Upper lobe of right lung (tissue), 1 donor: Measurements from ENCODE around the gene NTM. TPM values are rescaled to one million over a fixed set of nuclear protein-coding genes. Genes with fewer than 3 reads are reported as not detected.

ENCODE experiments used
- ATAC-seq: fragments of 200-7000 bp; cut with Tn5 transposase; one replicate; pipeline ENCODE4 v1.9.1; 2020; ENCODE audit warnings: mild to moderate bottlenecking, moderate library complexity
- DNase-seq: peaks from one replicate; pipeline ENCODE4 v3.0.0-alpha.2; 2020
- H3K27ac ChIP-seq: fragments of 200-600 bp; one replicate; pipeline ENCODE4 v1.8.0; 2022
- H3K27me3 ChIP-seq: fragments of 200-600 bp; one replicate; pipeline ENCODE4 v1.8.0; 2022; ENCODE audit warnings: mild to moderate bottlenecking
- H3K36me3 ChIP-seq: fragments of 200-600 bp; one replicate; pipeline ENCODE4 v1.8.0; 2022
- H3K4me1 ChIP-seq: fragments of 200-600 bp; one replicate; pipeline ENCODE4 v1.8.0; 2022
- H3K4me3 ChIP-seq: fragments of 200-600 bp; one replicate; pipeline ENCODE4 v1.8.0; 2022; ENCODE audit warnings: mild to moderate bottlenecking
- H3K9me3 ChIP-seq: fragments of 200-600 bp; one replicate; pipeline ENCODE4 v1.8.0; 2022
- intact Hi-C: fragments of 100-400 bp; cut with DNase I; formaldehyde crosslinking; loops from one replicate; pipeline ENCODE4 v1.11.0; 2022
- total RNA-seq: library from RNA; stranded (reverse); fragmentation: NEBNext Ultra II Directional; extraction: Animal tissue kit (Norgen Biotek cat#: 25700); gene quantifications from one replicate; pipeline ENCODE4 v1.2.1, GENCODE V29; 2021
- TF ChIP-seq, protein P1 (sequence below): fragments of 200-600 bp; IDR thresholded peaks from one replicate; pipeline ENCODE4 v1.8.0; 2022; ENCODE audit warnings: antibody characterized with exemption
- donor health status: DM: no; HTN: yes; CAD: no; lungs with severe emphysema.

The NTM gene
- total RNA-seq, 1 donor from 2014 or later = 3.7 TPM

DNA sequence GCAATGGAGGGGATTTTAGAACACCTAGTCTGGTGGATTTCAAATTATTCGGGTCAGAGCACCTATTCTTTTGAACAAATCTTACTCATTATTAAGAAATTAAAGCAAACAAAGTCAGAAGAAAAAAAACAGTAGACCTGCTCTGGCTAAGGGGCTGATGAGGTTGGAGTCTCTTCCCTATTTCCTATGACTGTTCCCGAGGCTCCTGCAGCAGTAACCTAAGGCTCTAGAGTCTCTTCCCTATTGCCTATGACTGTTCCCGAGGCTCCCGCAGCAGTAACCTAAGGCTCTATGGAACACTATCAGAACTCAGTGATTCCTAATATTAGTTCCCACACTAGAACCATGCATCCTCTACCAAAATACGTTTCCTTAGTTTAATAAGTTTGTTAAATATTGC lies 607.9 kb downstream of the NTM start:
- Histone ChIP-seq H3K36me3 (no peaks in the 10 kb centered on the region), H3K9me3 (no peaks in the 10 kb centered on the region), H3K4me1 (no peaks in the 10 kb centered on the region), H3K27ac (no peak overlapping the region), H3K27me3 (no peaks in the 10 kb centered on the region), H3K4me3 (no peak overlapping the region)
- intact Hi-C loops = no loop called here
- DNase-seq = no peak
- ATAC-seq = no peak
- TF ChIP-seq, protein P1, sequence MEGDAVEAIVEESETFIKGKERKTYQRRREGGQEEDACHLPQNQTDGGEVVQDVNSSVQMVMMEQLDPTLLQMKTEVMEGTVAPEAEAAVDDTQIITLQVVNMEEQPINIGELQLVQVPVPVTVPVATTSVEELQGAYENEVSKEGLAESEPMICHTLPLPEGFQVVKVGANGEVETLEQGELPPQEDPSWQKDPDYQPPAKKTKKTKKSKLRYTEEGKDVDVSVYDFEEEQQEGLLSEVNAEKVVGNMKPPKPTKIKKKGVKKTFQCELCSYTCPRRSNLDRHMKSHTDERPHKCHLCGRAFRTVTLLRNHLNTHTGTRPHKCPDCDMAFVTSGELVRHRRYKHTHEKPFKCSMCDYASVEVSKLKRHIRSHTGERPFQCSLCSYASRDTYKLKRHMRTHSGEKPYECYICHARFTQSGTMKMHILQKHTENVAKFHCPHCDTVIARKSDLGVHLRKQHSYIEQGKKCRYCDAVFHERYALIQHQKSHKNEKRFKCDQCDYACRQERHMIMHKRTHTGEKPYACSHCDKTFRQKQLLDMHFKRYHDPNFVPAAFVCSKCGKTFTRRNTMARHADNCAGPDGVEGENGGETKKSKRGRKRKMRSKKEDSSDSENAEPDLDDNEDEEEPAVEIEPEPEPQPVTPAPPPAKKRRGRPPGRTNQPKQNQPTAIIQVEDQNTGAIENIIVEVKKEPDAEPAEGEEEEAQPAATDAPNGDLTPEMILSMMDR = no peak

DNA sequence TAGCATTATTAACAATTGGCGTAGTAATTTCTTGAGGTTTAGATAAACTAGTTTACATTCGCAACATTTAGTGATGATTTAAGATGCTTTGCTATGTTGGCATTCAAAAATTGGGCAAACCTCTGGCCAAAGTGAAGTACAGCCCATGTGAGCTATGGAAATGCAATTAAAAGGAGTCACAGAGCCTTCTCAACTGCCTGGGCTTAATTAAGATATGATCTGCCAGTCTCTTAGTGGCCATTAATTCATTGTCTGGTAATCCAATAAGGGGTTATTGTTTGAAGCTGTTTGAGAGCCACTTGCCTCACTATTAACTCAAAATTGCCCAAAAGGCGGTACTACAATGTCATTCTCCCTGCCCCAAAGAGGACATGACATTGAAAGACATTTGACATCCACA lies 608.9 kb downstream of the NTM start:
- H3K9me3 ChIP-seq = no peaks in the 10 kb centered on the region
- intact Hi-C loops = no loop called here

DNA sequence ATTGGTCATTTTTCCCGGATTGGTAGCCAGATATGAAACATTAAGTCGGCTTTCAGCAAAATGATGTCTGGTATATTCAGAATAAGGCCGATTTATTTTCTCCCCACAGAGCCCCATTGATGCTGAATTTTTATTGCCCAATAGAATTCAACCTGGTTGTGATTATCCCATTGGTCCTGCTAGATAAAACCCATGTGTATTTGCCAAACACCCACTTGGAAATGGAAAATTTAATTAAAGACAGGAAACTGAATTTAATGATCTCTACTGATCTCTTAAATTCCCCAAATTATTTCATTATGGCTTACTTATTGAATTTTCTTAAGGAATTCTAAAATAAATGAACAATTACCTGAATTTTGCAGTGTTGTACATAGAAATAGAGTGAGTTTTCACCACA lies 609.8 kb downstream of the NTM start:
- H3K4me1 ChIP-seq = no peaks in the 10 kb centered on the region
- no peaks in the 10 kb centered on the region for H3K36me3 ChIP-seq
- TF ChIP-seq, protein P1 = no peak
- ATAC-seq (no peak), DNase-seq (no peak)
- no peak overlapping the region for H3K4me3 ChIP-seq
- H3K9me3 ChIP-seq = no peaks in the 10 kb centered on the region
- H3K27me3 ChIP-seq = no peaks in the 10 kb centered on the region
- no peak overlapping the region for H3K27ac ChIP-seq
- intact Hi-C loops = no loop called here

More for the DNA sequence above, 608.9 kb downstream of the NTM start:
- TF ChIP-seq, protein P1 = no peak
- no peak for DNase-seq
- H3K4me3 ChIP-seq = no peak overlapping the region
- H3K36me3 ChIP-seq = no peaks in the 10 kb centered on the region
- no peaks in the 10 kb centered on the region for H3K4me1 ChIP-seq
- no peak overlapping the region for H3K27ac ChIP-seq
- H3K27me3 ChIP-seq = no peaks in the 10 kb centered on the region
- ATAC-seq = no peak

DNA sequence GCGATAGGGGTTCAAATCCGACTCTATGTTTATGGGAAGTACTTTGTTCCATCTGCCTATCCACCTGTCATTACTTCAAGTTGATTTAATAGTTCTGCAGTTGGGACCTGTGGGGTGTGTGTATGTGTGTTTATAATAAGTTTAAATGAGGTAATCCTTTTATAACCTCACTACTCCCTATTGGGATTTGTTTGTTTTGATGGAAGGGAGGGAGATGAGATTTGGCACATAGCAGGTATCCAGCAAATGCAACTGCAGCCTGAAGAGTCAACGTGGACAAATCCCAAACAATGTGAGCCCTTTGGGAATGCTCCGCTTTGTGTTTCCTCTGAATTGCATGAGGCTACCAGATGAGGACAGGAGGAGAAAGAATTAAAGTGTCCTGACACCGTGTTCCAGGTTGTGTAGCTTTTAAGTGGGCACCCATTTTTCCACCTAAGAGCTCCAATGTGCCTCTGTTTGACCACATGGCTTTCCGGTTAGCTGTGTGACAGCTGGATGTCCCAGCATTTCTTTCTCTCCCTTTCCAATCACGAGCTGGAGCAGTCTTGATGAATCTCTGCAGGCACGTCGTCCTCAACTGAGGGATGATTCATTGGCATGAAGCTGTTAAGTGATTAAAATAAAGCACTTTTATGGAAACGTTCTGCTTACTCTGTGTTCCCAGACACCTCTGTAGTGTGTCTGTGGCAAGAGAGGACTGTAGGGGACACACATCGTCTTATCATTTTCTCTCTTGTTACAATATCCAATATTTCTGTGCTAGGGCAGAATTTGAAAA lies 610.7 kb downstream of the NTM start:
- DNase-seq (no peak), ATAC-seq (no peak)
- Histone ChIP-seq H3K27ac (no peak overlapping the region), H3K4me1 (no peaks in the 10 kb centered on the region), H3K27me3 (no peaks in the 10 kb centered on the region), H3K4me3 (no peak overlapping the region), H3K9me3 (no peaks in the 10 kb centered on the region), H3K36me3 (no peaks in the 10 kb centered on the region)
- TF ChIP-seq, protein P1 = no peak
- intact Hi-C loops = no loop called here

DNA sequence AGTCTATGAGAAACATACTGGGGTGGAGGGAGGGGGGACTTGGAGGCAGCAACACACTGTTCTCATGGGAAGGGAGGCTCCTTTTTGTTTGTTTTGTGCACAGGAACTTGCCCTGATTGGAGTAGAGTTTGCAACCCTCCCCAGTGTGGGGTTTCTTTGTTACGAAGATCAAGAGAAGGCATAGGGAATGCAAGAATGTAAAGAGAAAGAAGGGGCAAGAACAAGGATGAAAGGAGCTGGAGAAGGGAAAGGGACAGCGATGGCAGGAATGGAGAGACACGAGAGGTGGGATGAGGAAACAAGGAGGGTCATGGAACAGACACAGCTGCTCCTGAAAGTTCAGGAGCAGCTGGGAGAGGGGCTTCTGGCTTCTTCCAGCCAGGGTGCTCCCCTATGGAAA lies 611.7 kb downstream of the NTM start:
- ATAC-seq (no peak), DNase-seq (no peak)
- TF ChIP-seq, protein P1 = no peak
- Histone ChIP-seq H3K4me1 (no peaks in the 10 kb centered on the region), H3K27ac (no peak overlapping the region), H3K9me3 (no peaks in the 10 kb centered on the region), H3K27me3 (no peaks in the 10 kb centered on the region), H3K36me3 (no peaks in the 10 kb centered on the region), H3K4me3 (no peak overlapping the region)
- intact Hi-C loops = no loop called here
